ENCODE measurements around the gene UBE2G1.

Gene UBE2G1, protein sequence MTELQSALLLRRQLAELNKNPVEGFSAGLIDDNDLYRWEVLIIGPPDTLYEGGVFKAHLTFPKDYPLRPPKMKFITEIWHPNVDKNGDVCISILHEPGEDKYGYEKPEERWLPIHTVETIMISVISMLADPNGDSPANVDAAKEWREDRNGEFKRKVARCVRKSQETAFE

DNA sequence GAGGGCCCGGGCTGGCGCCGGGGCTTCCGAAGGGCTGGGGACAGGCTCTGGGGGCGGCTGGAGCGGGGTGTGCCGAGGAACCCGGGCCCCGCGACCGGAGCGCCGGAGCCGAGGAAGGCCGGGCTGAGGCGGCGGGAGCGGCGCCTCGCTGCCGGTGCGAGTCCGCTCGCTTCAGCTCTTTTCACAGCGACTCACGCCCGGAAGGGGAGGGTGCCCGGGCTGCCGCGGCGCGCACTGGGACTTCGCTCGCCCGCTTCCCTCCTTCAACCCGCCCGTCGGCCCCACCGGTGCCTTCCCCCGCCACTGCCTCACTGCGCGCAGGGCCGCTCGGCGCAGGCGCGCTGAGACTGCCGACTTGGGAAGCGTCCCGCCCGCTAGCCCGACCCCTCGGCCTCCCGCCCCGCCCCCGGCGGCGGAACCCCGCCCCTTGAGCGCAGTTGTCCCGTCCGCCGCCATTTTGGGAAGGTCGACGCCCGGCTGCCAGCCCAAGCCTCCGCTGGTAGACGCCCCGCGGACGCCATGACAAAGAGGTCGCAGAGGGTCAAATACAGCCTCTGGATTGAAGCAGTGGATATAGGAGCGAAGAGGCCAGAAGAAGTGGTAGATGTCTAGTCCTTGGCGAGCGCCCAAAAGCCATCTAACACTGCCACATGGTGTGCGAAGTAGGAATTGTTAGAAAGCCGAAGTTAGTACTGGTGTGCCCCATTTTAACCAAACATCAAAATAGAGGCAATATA, at the start of gene UBE2G1:
Gene UBE2G1 (minus strand): TSS at position 349 of the 737 bp plus-strand sequence. CDS start 359 bp downstream, outside the sequence.
- peak within 1 kb of the TSS; percentile 93 for H3K27ac Mint-ChIP-seq
- H3K9me3 Mint-ChIP-seq = no peaks in the 10 kb centered on the region
- peaks cover 12% of the 10 kb centered on the region for H3K36me3 Mint-ChIP-seq (ENCODE audit: low read depth)
- H3K4me3 Mint-ChIP-seq = peak within 1 kb of the TSS; percentile 82
- H3K27me3 Mint-ChIP-seq = no peaks in the 10 kb centered on the region
- intact Hi-C loops (cut with micrococcal nuclease) = loop anchor here (5.0 to 10.0 kb wide), 2 partner anchors 62 to 104 kb away; partner anchors contain the start of gene ANKFY1
- H3K4me1 Mint-ChIP-seq (ENCODE audit: low read depth) = peaks cover 22% of the 10 kb centered on the region

DNA sequence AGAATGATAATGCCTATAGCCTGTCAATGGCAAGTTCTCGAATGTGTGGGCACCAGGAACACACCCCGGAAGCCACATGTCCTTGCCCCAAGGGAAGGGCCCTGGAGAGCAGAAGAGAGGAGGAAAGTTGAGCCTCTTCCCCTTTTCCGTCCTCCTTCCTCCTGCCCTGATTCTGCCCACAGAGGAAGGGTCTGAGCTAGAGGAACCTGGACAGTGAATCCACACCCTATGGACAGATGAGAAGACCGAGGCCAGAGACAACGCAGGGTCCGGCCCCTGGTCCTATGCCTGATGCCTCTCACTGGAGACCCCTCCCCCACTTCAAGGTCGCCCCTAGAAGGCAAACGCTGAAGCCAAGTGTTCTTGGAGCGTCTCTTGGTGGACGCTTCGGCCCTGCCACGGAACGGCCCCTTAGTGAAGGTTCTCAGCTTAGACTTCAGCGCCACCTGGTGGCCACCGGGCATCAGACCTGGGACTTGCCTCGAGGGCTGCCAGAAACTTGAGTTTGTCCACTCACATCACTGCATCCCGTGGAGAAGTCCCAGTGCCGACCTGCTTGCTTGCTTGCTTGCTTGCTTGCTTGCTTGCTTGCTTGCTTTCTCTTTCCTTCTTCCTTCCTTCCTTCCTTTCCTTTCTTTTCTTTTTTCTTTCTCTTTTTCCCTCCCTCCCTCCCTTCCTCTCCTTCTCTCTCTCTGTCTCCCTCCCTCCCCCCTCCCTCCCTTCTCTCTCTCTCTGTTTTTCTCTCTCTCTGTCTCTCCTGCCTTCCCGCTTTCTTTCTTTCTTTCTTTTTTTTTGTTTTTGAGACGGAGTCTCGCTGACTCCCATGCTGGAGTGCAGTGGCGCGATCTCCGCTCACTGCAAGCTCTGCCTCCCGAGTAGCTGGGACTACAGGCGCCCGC, 46.7 kb upstream of the UBE2G1 start:
- Mint-ChIP-seq H3K4me1 (ENCODE audit: low read depth) (peaks cover 28% of the 10 kb centered on the region), H3K36me3 (ENCODE audit: low read depth) (no peaks in the 10 kb centered on the region), H3K27ac (peak overlapping the region; percentile 91), H3K27me3 (peaks cover 12% of the 10 kb centered on the region), H3K9me3 (no peaks in the 10 kb centered on the region), H3K4me3 (peak overlapping the region; percentile 75)
- intact Hi-C loops (cut with micrococcal nuclease) = loop anchor here (1.0 to 2.0 kb wide), 3 partner anchors 48 to 214 kb away; no protein-coding TSS in a partner anchor

DNA sequence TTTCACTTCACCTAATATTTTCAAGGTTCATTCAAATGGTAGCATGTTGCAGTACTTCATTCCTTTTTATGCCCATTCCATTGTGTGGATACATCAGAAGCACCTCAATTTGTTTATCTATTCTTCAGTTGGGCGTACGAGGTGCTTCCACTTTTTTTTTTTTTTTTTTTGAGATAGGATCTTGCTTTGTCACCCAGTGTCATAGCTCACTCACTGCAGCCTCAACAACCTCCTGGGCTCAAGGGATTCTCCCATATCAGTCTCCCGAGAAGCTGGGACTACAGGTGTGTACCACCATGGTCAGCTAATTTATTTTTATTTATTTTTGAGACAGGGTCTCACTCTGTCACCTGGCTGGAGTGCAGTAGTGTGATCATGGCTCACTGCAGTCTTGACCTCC, 44.7 kb upstream of the UBE2G1 start:
- Mint-ChIP-seq H3K27ac (no peak overlapping the region), H3K4me1 (ENCODE audit: low read depth) (peaks cover 17% of the 10 kb centered on the region), H3K36me3 (ENCODE audit: low read depth) (no peaks in the 10 kb centered on the region), H3K4me3 (no peak overlapping the region), H3K9me3 (no peaks in the 10 kb centered on the region), H3K27me3 (peaks cover 13% of the 10 kb centered on the region)
- intact Hi-C loops (cut with micrococcal nuclease) = no loop called here

DNA sequence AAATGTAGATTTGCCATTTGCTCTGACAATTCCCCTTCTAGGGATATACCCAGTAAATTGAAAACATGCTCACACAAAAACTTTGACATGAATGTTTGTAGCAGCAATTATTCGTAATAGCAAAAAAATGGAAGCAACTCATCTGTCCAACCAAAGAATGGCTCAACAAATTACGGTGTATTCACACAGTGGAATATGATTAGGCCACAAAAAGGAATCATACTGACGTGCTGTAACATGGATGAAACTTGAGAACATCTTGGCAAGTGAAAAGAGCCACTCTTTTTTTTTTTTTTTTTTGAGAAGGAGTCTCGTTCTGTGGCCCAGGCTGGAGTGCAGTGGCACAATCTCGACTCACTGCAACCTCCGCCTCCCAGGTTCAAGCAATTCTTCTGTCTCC, 43.2 kb upstream of the UBE2G1 start:
- no peak overlapping the region for H3K27ac Mint-ChIP-seq
- intact Hi-C loops (cut with micrococcal nuclease) = loop anchor here (10.0 kb wide), 1 partner anchor 105 kb away; no protein-coding TSS in a partner anchor
- H3K4me1 Mint-ChIP-seq (ENCODE audit: low read depth) = peaks cover 17% of the 10 kb centered on the region
- H3K27me3 Mint-ChIP-seq = peaks cover 15% of the 10 kb centered on the region
- no peaks in the 10 kb centered on the region for H3K9me3 Mint-ChIP-seq
- H3K36me3 Mint-ChIP-seq (ENCODE audit: low read depth) = no peaks in the 10 kb centered on the region
- H3K4me3 Mint-ChIP-seq = no peak overlapping the region

DNA sequence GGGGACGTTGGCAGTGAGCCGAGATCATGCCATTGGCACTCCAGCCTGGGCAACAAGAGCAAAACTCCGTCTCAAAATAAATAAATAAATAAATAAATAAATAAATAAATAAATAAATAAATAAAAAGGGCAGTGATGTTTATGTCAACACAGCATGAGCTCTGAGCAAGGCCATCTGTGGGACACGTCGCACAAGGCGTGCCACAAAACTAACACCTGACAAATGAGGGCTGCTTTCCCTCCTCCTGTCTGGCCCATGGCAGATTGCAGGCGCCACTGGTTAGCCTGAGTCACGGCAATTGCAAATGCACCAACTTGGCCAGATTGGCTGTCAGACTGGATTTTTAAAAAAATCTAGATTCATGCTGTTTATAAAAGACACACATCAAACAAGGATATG, 41.4 kb upstream of the UBE2G1 start:
- H3K9me3 Mint-ChIP-seq = no peaks in the 10 kb centered on the region
- intact Hi-C loops (cut with micrococcal nuclease) = loop anchor here (10.0 kb wide), 1 partner anchor 103 kb away; no protein-coding TSS in a partner anchor
- no peak overlapping the region for H3K4me3 Mint-ChIP-seq
- peaks cover 9% of the 10 kb centered on the region for H3K4me1 Mint-ChIP-seq (ENCODE audit: low read depth)
- H3K27me3 Mint-ChIP-seq = peaks cover 19% of the 10 kb centered on the region
- no peak overlapping the region for H3K27ac Mint-ChIP-seq
- no peaks in the 10 kb centered on the region for H3K36me3 Mint-ChIP-seq (ENCODE audit: low read depth)

DNA sequence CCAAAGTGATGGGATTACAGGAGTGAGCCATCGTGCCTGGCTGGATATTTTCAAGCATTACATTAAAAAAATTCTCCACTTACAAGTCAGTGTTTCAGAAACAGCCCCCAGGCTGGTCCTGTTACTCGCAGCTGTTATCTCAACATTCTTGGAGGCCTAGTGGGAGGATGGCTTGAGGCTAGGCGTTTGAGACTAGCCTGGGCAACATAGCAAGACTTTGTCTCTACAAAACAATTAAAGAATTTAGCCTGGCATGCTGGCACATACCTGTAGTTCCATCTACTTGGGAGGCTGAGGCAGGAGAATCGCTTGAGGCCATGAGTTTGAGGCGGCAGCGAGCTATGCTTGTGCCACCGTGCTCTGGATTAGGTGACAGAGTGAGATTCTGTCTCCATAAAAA, 40.7 kb upstream of the UBE2G1 start:
- no peak overlapping the region for H3K4me3 Mint-ChIP-seq
- H3K27ac Mint-ChIP-seq = no peak overlapping the region
- H3K27me3 Mint-ChIP-seq = peaks cover 20% of the 10 kb centered on the region
- H3K9me3 Mint-ChIP-seq = no peaks in the 10 kb centered on the region
- peaks cover 3% of the 10 kb centered on the region for H3K4me1 Mint-ChIP-seq (ENCODE audit: low read depth)
- intact Hi-C loops (cut with micrococcal nuclease) = loop anchor here (10.0 kb wide), 1 partner anchor 102 kb away; no protein-coding TSS in a partner anchor
- H3K36me3 Mint-ChIP-seq (ENCODE audit: low read depth) = no peaks in the 10 kb centered on the region

DNA sequence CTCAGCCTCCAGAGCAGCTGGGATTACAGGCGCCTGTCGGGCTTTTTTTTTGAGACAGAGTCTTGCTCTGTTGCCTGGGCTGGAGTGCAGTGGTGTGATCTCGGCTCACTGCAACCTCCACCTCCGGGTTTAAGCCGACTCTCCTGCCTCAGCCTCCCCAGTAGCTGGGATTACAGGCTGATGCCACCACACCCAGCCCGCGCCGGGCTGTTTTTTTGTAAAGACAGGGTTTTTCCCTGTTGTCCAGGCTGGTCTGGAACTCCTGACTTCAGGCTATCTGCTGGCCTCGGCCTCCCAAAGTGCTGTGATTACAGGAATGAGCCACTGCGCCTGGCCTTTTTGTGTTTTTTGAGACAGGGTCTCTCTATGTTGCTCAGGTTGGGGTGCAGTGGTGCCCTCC, 39.9 kb upstream of the UBE2G1 start:
- H3K4me1 Mint-ChIP-seq (ENCODE audit: low read depth) = no peaks in the 10 kb centered on the region
- no peak overlapping the region for H3K4me3 Mint-ChIP-seq
- no peak overlapping the region for H3K27ac Mint-ChIP-seq
- intact Hi-C loops (cut with micrococcal nuclease) = loop anchor here (10.0 kb wide), 1 partner anchor 102 kb away; no protein-coding TSS in a partner anchor
- H3K36me3 Mint-ChIP-seq (ENCODE audit: low read depth) = no peaks in the 10 kb centered on the region
- H3K27me3 Mint-ChIP-seq = peaks cover 21% of the 10 kb centered on the region
- H3K9me3 Mint-ChIP-seq = no peaks in the 10 kb centered on the region

DNA sequence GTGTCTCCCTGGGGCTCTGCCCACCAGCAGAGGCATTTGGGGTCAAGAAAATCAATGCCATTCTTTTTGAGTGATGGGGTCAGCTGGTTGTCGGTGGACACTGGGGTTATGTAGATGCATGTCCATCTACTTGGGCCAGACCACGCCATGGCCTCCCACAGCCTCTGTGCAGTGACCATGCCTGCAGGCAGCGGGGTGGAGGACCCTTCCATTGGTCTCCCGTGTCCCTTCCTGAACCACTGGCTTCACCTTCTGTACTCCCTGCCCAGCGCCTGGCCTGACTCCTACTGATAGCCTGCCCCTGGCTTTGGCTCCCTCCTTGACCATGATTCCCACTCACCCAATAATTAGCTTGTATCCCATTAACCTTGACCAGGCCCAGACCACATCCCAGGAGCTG, 39.2 kb upstream of the UBE2G1 start:
- H3K36me3 Mint-ChIP-seq (ENCODE audit: low read depth) = no peaks in the 10 kb centered on the region
- H3K4me3 Mint-ChIP-seq = no peak overlapping the region
- no peaks in the 10 kb centered on the region for H3K4me1 Mint-ChIP-seq (ENCODE audit: low read depth)
- H3K9me3 Mint-ChIP-seq = no peaks in the 10 kb centered on the region
- no peak overlapping the region for H3K27ac Mint-ChIP-seq
- intact Hi-C loops (cut with micrococcal nuclease) = loop anchor here (10.0 kb wide), 1 partner anchor 101 kb away; no protein-coding TSS in a partner anchor
- H3K27me3 Mint-ChIP-seq = peaks cover 23% of the 10 kb centered on the region

DNA sequence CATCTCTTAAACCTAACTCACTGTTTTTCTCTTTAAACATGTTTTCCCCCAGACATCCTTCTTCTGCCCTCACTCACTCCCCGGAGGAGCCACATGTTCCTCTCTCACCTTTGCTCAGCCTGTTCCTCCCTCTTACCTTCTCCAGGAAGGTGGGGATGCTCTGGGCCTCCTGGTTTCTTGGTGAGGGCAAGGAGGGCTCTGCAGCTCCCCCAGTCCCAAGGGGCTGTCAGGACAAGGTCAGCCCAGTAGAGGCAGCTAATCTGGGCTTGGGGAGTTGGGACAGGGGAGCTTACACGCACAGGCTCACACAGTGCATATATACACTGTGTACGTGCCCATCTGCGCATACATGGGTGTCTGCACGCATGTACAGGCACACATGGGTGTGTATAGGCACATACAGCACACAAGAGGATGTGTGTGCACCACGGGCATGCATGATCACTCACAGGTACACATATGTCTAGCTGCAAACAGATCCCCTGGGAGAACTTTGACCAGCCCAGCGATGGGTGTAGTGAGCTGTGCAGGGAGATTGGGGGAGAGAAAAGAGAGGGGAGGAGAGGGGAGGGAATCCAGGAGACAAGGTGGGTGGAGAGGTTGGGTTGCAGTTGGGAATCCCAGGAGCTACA, 38.7 kb upstream of the UBE2G1 start:
- peaks cover 23% of the 10 kb centered on the region for H3K27me3 Mint-ChIP-seq
- H3K36me3 Mint-ChIP-seq (ENCODE audit: low read depth) = no peaks in the 10 kb centered on the region
- H3K27ac Mint-ChIP-seq = no peak overlapping the region
- H3K4me3 Mint-ChIP-seq = no peak overlapping the region
- intact Hi-C loops (cut with micrococcal nuclease) = loop anchor here (10.0 kb wide), 1 partner anchor 100 kb away; no protein-coding TSS in a partner anchor
- no peaks in the 10 kb centered on the region for H3K9me3 Mint-ChIP-seq
- no peaks in the 10 kb centered on the region for H3K4me1 Mint-ChIP-seq (ENCODE audit: low read depth)

DNA sequence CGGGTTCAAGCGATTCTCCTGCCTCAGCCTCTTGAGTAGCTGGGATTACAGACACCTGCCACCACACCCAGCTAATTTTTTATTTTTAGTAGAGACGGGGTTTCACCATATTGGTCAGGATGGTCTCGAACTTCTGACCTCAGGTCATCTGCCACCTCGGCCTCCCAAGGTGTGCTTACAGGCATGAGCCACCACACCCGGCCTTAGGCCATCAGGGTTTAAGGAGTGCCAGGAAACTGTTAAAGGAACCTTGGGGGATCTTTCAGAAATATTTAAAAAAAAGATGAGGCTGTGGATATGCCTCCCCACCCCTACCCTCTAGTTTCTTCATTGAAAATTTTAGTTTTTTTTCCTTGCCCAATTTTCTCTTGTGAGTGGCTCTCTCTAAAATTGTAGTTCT, 31.4 kb upstream of the UBE2G1 start:
- intact Hi-C loops (cut with micrococcal nuclease) = no loop called here
- H3K36me3 Mint-ChIP-seq (ENCODE audit: low read depth) = no peaks in the 10 kb centered on the region
- H3K27me3 Mint-ChIP-seq = peaks cover 17% of the 10 kb centered on the region
- no peak overlapping the region for H3K27ac Mint-ChIP-seq
- H3K4me3 Mint-ChIP-seq = no peak overlapping the region
- H3K4me1 Mint-ChIP-seq (ENCODE audit: low read depth) = peaks cover 18% of the 10 kb centered on the region
- no peaks in the 10 kb centered on the region for H3K9me3 Mint-ChIP-seq

DNA sequence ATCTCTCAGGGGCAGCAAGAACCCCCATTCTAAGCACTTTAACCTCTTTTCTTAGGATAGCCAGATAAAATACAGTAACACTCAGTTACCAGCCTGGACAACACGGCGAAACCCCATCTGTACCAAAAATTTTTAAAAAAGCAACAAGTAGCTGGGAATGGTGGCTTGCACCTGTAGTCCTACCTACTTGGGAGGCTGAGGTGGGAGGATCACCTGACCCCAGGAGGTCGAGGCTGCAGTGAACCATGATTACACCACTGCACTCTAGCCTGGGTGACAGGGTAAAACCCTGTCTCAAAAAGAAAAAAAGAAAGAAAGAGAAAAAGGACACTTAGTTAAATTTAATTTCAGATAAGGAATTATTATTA, 28.6 kb upstream of the UBE2G1 start:
- Mint-ChIP-seq H3K9me3 (no peaks in the 10 kb centered on the region), H3K36me3 (ENCODE audit: low read depth) (no peaks in the 10 kb centered on the region), H3K4me3 (no peak overlapping the region), H3K4me1 (ENCODE audit: low read depth) (peaks cover 18% of the 10 kb centered on the region), H3K27ac (no peak overlapping the region), H3K27me3 (peaks cover 19% of the 10 kb centered on the region)
- intact Hi-C loops (cut with micrococcal nuclease) = no loop called here

DNA sequence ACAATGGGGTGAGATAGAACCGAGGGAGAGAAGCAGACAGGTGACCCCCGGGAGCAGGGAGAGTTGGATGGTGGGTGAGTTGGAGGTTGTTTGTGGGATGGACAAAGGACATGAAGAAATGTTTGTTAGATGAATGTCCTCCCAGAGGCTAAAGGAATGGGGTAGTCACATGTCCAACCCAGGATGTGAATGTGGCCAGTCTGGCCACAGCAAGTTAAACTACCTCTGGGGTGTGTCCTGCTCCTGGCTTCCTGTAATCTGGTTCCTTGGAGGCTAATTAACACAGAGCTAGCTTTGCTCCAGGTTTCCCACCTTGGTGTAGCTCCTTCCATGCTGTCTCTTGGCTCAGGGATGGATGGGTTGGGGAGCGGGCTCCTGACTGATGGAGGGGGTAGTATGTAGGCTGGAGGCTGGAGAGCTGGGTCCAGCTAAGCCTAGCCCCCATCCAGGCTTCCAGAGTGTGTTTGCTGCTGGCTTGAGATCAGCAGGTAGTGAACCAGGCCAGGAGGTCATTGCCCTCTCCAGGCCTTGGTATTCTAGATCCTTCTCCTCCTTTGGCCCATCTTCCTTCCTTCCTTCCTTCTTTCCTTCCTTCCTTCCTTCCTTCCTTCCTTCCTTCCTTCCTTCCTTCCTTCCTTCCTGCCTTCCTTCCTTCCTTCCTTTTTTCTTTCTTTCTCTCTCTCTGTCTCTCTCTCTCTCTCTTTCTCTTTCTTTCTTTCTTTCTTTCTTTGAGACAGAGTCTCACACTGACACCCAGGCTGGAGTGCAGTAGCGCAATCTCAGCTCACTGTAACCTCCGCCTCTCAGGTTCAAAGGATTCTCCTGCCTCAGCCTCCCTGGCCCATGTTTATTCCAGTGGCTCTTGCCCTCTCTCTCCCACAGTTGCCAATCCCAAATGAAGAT, 28.0 kb upstream of the UBE2G1 start:
- peaks cover 19% of the 10 kb centered on the region for H3K27me3 Mint-ChIP-seq
- H3K4me3 Mint-ChIP-seq = no peak overlapping the region
- intact Hi-C loops (cut with micrococcal nuclease) = no loop called here
- no peak overlapping the region for H3K27ac Mint-ChIP-seq
- no peaks in the 10 kb centered on the region for H3K36me3 Mint-ChIP-seq (ENCODE audit: low read depth)
- no peaks in the 10 kb centered on the region for H3K9me3 Mint-ChIP-seq
- peaks cover 18% of the 10 kb centered on the region for H3K4me1 Mint-ChIP-seq (ENCODE audit: low read depth)

DNA sequence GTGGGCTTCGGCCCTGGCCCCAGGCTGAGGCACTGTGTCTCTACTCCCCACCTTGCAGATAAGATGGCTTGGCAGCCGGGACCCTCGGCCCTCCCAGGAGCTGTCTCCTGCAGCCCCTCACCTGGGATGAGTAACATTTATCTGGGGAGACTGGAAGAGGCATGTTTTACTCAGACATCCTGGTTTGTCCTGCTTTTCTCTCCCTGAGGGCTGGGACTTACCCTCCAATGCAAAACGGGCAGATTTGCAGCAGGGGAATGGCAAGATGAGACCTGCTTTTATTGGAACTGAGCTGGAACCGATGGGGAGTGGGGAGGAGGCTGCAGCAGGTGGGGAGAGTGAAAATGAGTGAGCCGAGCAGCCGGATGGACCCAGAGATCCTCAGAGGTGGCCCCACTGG, 27.3 kb upstream of the UBE2G1 start:
- H3K27me3 Mint-ChIP-seq = peaks cover 19% of the 10 kb centered on the region
- H3K9me3 Mint-ChIP-seq = no peaks in the 10 kb centered on the region
- no peak overlapping the region for H3K27ac Mint-ChIP-seq
- H3K36me3 Mint-ChIP-seq (ENCODE audit: low read depth) = no peaks in the 10 kb centered on the region
- no peak overlapping the region for H3K4me3 Mint-ChIP-seq
- intact Hi-C loops (cut with micrococcal nuclease) = no loop called here
- peaks cover 18% of the 10 kb centered on the region for H3K4me1 Mint-ChIP-seq (ENCODE audit: low read depth)

All from dendritic cell treated with granulocyte-macrophage colony-stimulating factor and Interleukin-4, amounts not matched to agents 40 ng/mL and 50 ng/mL, for 4 days (primary cell).